HG03442 (cell line): Measurements from ENCODE around the gene TRIM32.

Experiments used
- ATAC-seq: cut with Tn5 transposase; IDR thresholded peaks from one replicate; pipeline ENCODE4 v1.9.1; 2021; ENCODE audit warnings: mild to moderate bottlenecking, moderate library complexity; ENCODE audit not compliant: unreplicated experiment

The TRIM32 gene

GRCh38 chr9:116703634-116704033 is 16.5 kb downstream of the TRIM32 start:
- no peak for ATAC-seq

DNA sequence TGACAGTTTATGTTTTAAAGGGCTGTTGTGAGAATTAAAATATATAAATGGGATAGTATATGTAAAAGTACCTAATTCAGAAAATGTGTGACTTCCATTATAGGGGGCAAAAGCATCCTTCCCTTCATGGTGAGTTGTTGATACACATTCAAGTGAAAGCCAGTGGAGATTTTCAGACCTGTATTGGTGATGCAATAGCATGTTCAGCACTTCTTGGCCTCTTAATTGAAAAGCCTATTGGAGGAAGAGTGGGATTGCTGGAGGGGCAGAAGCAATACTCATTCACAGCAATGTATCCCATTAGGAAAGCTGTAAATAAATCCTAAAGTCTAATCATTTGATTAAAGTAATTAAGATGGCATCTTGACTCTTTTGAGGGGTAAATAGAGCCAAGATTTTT is 17.4 kb downstream of the TRIM32 start:
- ATAC-seq, result no peak

GRCh38 chr9:116705531-116705930 is 18.4 kb downstream of the TRIM32 start:
- ATAC-seq, result no peak

GRCh38 chr9:116706310-116707290 is 19.5 kb downstream of the TRIM32 start:
- ATAC-seq, result no peak

DNA sequence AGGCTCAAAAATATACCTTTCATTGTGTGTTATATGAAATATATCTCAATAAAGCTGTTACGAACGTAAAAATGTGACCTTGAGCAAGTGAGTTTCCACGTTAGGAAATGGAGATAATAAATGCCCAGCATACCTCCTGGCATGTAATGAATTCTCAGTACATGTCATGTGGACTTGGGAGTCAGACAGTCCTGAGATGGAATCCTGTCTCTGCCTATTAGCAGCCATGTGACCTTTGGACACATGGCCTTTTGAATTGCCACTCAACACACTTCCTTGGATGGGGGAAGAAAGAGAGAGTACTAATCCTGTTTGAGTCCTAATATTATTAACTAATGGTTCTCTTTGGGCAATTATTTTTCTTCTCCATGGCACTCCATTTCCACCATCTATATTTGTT is 25.7 kb downstream of the TRIM32 start:
- ATAC-seq, result no peak

- ATAC-seq, result no peak
Observed at GRCh38 chr9:116713271-116713670, 26.2 kb downstream of the TRIM32 start.

DNA sequence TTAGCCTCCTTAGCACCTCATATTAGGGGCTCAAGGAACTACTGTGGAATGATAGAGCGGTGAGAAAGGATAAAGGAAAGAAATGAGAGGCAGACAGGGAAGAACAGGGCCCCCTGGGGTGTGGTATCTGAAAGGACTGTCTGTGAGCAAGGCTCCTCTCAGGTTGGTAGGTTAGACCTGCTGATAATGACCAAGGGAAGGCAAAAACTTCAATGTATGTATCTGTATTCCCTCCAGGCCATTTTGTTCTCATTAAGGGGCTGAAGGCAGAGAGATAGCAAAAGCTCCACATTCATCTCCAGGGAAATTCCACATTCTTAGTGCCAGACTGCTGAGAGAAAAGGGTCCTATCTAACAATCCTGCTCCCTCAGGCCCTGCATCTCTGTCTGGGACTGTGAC is 28.6 kb downstream of the TRIM32 start:
- no peak for ATAC-seq

DNA sequence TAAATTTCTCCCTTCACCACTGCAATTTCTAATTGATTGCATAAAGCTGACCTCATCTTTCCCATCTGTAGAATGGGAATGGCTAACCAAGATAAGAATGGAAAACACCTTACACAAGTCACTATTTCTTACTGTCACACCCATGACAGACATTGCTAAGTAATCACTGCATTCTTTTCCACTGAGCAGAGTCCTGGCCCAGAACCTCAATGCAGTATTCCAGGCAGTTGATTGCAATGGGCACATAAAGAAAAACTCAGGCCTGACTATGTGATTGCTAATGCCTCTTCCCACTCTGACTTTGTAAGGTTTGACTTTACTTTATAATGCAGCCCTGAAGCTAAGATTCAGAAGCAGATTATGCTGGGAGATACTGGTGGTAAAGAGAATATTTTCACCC is 29.3 kb downstream of the TRIM32 start:
- no peak for ATAC-seq

DNA sequence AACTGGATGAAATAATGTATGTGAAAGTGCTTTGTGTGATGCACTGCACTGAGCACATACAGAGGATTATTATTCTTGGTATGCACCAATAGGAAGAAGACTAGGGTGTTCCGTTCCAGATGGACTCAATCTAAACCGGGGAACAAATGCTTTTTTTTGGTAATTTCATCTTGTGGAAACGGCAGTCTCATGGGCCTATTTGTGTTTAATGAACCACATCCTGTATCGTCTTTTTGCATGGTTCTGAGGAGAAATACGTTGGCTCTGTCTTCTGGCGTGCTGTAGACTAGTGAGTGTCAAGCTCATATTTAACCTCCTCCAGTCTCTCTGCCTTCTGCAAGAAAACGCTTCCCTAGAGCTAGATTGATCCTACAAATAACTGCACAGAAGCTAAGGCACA is 30.0 kb downstream of the TRIM32 start:
- ATAC-seq, result no peak

- no peak for ATAC-seq
Observed at GRCh38 chr9:116718111-116718510, 31.0 kb downstream of the TRIM32 start.

DNA sequence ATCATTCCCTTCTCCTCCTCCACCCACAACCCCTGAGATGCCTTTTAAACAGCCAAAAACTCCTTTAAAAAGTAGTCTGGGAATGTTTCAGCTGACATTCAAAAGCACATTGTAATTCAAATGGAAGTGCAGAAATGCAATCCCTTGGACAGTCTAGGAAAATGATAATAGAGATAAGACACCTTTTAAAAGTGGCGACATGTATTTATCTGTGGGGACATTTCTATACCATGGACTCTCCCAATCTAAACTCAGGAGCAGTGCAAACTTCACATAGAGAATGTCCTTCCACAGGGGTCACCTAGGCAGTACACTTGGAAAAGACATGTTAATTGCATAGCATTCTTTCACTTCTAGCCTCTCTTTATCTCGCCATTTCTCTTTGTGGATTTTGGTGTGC is 33.0 kb downstream of the TRIM32 start:
- ATAC-seq, result no peak

- ATAC-seq, result no peak
Observed at GRCh38 chr9:116721411-116721810, 34.3 kb downstream of the TRIM32 start.

GRCh38 chr9:116721944-116722343 is 34.8 kb downstream of the TRIM32 start:
- ATAC-seq, result no peak

- no peak for ATAC-seq
Observed at GRCh38 chr9:116724123-116724522, 37.0 kb downstream of the TRIM32 start.

GRCh38 chr9:116726602-116727001 is 39.5 kb downstream of the TRIM32 start:
- ATAC-seq, result no peak

DNA sequence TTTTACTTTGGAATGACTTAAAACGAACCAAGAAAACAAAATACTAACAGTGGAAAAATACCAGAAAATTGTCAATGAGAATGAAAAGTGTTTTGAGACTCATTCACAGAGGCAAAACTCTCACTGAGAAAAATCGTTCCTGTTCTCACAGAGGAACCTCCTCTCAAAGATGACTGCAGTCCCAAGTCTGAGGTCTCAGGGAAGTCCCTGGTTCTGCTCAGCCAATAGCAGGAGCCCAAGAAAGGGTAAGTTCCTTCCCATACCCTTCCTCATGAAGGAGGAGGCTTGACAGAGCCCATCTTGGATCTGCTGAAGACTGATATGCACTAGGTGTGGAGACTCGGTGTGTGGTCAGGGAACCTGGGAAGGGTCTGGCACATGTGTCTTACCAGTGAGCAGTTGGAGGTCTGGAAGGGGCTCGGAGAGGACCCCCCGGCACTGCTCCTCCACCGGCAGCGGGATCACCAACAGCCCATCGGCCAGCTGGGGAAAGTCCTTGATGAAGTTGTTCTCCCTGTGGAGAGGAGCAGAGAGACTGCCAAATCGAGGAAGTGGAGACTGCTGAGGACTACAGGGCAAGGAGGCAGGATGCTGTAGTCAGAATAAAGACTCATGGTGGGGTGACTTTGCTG is 46.0 kb downstream of the TRIM32 start:
- no peak for ATAC-seq

GRCh38 chr9:116736399-116737151 is 49.5 kb downstream of the TRIM32 start:
- no peak for ATAC-seq

GRCh38 chr9:116737152-116737546 is 50.0 kb downstream of the TRIM32 start:
- peak; percentile 69 for ATAC-seq

- ATAC-seq, result no peak
Observed at GRCh38 chr9:116741086-116741740, 54.1 kb downstream of the TRIM32 start.

DNA sequence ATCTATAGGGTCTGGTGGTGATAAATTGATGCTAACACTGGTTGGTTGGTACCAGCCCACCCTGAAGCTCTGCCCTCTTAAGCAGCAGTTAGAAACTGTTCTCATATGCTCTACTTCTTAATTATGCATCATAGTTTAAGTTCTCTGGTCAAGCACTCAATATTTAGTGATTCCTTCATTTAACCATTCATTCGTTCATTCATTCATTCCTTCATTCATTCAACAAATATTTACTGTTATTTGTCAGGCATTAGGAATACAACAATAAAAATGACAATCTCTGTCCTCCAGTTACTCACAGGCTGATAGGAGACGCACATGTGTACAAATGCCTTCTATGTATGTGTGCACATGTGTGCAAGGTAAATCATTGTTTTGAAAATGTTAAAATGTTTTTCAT is 54.6 kb downstream of the TRIM32 start:
- ATAC-seq, result no peak

- no peak for ATAC-seq
Observed at GRCh38 chr9:116749176-116749575, 62.1 kb downstream of the TRIM32 start.
